ENCODE results near the gene CYB5D1. TPM values are rescaled to one million over a fixed set of nuclear protein-coding genes. Genes with fewer than 3 reads are reported as not detected.

Gene CYB5D1
- total RNA-seq, 1 donor from 2014 or later = 6.9 TPM

DNA sequence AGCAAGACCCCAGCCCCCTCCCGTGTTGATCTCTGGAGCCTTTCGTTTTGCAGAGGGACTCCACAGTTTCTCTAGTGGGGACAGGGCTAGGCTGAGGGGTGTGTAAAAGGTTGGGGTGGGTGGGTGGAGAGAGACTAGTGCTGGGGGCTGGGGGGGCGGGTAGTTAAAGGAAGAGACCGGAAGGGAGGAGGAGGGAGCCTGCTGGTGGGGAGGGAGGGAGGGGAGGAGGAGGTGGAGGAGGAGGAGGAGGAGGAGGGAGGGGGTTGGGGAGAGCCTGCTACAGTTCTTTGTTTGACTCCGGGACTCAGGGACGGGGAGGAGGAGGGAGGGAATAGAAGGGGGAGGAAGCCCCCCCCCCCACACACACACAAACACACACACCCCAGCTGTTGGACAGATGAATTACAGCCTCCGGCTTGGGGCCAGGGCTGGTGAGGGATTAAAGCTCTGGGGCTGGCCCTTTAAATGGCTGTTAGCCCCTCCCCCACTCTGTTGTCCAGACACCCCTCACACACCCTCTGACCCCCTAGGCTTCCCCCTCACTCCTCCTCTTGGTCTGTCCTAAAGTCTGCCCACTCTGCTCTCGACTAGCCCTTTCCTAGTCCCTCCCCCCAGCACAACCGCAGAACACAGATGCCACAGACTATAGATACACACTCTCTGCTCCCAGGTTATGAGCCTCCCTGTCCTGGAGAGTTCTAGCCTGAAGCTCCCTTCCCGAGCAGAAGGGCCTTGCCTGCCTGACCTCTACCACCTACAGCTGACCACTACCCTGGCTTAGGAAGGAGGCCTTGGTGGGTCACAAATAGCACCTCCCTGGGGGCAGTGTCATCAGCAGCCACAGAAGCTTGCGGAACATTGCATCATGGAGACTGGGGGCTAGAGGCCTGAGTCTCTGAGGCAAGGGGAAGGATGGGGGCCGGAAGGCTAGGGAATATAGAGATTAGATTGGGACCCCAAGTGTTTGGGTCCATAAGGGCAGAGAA lies 19.4 kb upstream of the CYB5D1 start:
- Mint-ChIP-seq H3K27ac (ENCODE audit: unreplicated experiment) (peak overlapping the region; percentile 99), H3K9me3 (ENCODE audit: low read depth) (no peaks in the 10 kb centered on the region), H3K4me1 (ENCODE audit: low read depth) (peaks cover 68% of the 10 kb centered on the region), H3K27me3 (ENCODE audit: low read depth) (no peaks in the 10 kb centered on the region), H3K4me3 (ENCODE audit: unreplicated experiment) (peak overlapping the region; percentile 93), H3K36me3 (ENCODE audit: low read depth) (peaks cover 1% of the 10 kb centered on the region)
- DNase-seq (ENCODE audit: low spot score) = no peak
- TF ChIP-seq, protein P1, sequence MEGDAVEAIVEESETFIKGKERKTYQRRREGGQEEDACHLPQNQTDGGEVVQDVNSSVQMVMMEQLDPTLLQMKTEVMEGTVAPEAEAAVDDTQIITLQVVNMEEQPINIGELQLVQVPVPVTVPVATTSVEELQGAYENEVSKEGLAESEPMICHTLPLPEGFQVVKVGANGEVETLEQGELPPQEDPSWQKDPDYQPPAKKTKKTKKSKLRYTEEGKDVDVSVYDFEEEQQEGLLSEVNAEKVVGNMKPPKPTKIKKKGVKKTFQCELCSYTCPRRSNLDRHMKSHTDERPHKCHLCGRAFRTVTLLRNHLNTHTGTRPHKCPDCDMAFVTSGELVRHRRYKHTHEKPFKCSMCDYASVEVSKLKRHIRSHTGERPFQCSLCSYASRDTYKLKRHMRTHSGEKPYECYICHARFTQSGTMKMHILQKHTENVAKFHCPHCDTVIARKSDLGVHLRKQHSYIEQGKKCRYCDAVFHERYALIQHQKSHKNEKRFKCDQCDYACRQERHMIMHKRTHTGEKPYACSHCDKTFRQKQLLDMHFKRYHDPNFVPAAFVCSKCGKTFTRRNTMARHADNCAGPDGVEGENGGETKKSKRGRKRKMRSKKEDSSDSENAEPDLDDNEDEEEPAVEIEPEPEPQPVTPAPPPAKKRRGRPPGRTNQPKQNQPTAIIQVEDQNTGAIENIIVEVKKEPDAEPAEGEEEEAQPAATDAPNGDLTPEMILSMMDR (IDR thresholded peaks at IDR 0.05) = no peak

GRCh38 chr17:7839190-7839875 lies 18.5 kb upstream of the CYB5D1 start:
- Mint-ChIP-seq H3K9me3 (ENCODE audit: low read depth) (no peaks in the 10 kb centered on the region), H3K36me3 (ENCODE audit: low read depth) (peaks cover 1% of the 10 kb centered on the region), H3K27me3 (ENCODE audit: low read depth) (no peaks in the 10 kb centered on the region), H3K4me1 (ENCODE audit: low read depth) (peaks cover 64% of the 10 kb centered on the region), H3K4me3 (ENCODE audit: unreplicated experiment) (peak overlapping the region; percentile 93), H3K27ac (ENCODE audit: unreplicated experiment) (peak overlapping the region; percentile 99)
- DNase-seq (ENCODE audit: low spot score) = peak; percentile 68
- TF ChIP-seq, protein P1 (IDR thresholded peaks at IDR 0.05) = no peak

GRCh38 chr17:7839876-7840261 lies 17.9 kb upstream of the CYB5D1 start:
- peaks cover 1% of the 10 kb centered on the region for H3K36me3 Mint-ChIP-seq (ENCODE audit: low read depth)
- H3K27ac Mint-ChIP-seq (ENCODE audit: unreplicated experiment) = peak overlapping the region; percentile 99
- no peaks in the 10 kb centered on the region for H3K27me3 Mint-ChIP-seq (ENCODE audit: low read depth)
- DNase-seq (ENCODE audit: low spot score) = no peak
- H3K4me1 Mint-ChIP-seq (ENCODE audit: low read depth) = peaks cover 60% of the 10 kb centered on the region
- TF ChIP-seq, protein P1 (IDR thresholded peaks at IDR 0.05) = no peak
- H3K4me3 Mint-ChIP-seq (ENCODE audit: unreplicated experiment) = no peak overlapping the region
- no peaks in the 10 kb centered on the region for H3K9me3 Mint-ChIP-seq (ENCODE audit: low read depth)

GRCh38 chr17:7840441-7840840 lies 17.4 kb upstream of the CYB5D1 start:
- DNase-seq (ENCODE audit: low spot score) = no peak
- peaks cover 60% of the 10 kb centered on the region for H3K4me1 Mint-ChIP-seq (ENCODE audit: low read depth)

DNA sequence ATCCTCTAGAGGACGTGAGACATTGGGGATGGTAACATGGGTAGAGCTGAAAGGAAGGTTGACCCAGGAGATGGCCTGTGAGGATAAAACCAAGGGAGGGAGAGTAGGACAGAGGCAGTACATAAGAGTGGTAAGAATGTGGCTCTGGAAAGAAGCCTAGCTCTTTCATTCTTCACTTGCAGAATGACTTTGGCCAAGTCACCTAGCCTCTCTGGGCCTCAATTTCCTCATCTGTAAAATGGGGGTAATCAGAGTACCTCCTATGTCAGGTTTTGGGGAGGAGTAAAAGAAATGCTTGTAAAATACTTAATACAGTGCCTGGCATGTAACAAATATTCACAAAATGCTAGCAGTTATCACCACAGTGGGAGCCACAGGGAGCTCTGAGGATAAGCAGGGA lies 16.9 kb upstream of the CYB5D1 start:
- TF ChIP-seq, protein P1 (IDR thresholded peaks at IDR 0.05) = no peak
- DNase-seq (ENCODE audit: low spot score) = no peak
- Mint-ChIP-seq H3K9me3 (ENCODE audit: low read depth) (no peaks in the 10 kb centered on the region), H3K4me3 (ENCODE audit: unreplicated experiment) (peak overlapping the region; percentile 98), H3K4me1 (ENCODE audit: low read depth) (peaks cover 60% of the 10 kb centered on the region), H3K27me3 (ENCODE audit: low read depth) (no peaks in the 10 kb centered on the region), H3K27ac (ENCODE audit: unreplicated experiment) (peak overlapping the region; percentile 99), H3K36me3 (ENCODE audit: low read depth) (peaks cover 1% of the 10 kb centered on the region)

More at GRCh38 chr17:7840441-7840840, 17.4 kb upstream of the CYB5D1 start:
- H3K4me3 Mint-ChIP-seq (ENCODE audit: unreplicated experiment) = peak overlapping the region; percentile 98
- peak overlapping the region; percentile 99 for H3K27ac Mint-ChIP-seq (ENCODE audit: unreplicated experiment)
- peaks cover 1% of the 10 kb centered on the region for H3K36me3 Mint-ChIP-seq (ENCODE audit: low read depth)
- no peaks in the 10 kb centered on the region for H3K9me3 Mint-ChIP-seq (ENCODE audit: low read depth)
- H3K27me3 Mint-ChIP-seq (ENCODE audit: low read depth) = no peaks in the 10 kb centered on the region
- TF ChIP-seq, protein P1 (IDR thresholded peaks at IDR 0.05) = no peak

Data from chondrocyte (in vitro differentiated cells).